ENCODE data around the gene CENPW.

The CENPW gene

GRCh38 chr6:126312013-126312665 lies 27.8 kb upstream of the CENPW start:
- H3K4me1 ChIP-seq (ENCODE audit: insufficient read depth, insufficient read length), result no peaks in the 10 kb centered on the region
- no peak overlapping the region for H3K4me3 ChIP-seq (ENCODE audit: insufficient read length, low read depth)
- no peak for TF ChIP-seq ZNF274 (IDR thresholded peaks at IDR 0.05; ENCODE audit: low read depth, low read length)
- TF ChIP-seq SUZ12 (IDR thresholded peaks at IDR 0.05; ENCODE audit: extremely low read depth, insufficient read depth, insufficient read length), result no peak
- TF ChIP-seq YY1 (IDR thresholded peaks at IDR 0.05; ENCODE audit: insufficient read depth, insufficient read length), result no peak
- DNase-seq (ENCODE audit: low read depth, low spot score), result no peak
- no peaks in the 10 kb centered on the region for H3K9me3 ChIP-seq (ENCODE audit: insufficient read depth, low read length)
- H3K27me3 ChIP-seq (ENCODE audit: insufficient read depth, insufficient read length), result no peaks in the 10 kb centered on the region
- no peaks in the 10 kb centered on the region for H3K36me3 ChIP-seq (ENCODE audit: insufficient read depth, insufficient read length, low read length)
- no peak overlapping the region for H3K9ac ChIP-seq (ENCODE audit: insufficient read length, low read depth)

DNA sequence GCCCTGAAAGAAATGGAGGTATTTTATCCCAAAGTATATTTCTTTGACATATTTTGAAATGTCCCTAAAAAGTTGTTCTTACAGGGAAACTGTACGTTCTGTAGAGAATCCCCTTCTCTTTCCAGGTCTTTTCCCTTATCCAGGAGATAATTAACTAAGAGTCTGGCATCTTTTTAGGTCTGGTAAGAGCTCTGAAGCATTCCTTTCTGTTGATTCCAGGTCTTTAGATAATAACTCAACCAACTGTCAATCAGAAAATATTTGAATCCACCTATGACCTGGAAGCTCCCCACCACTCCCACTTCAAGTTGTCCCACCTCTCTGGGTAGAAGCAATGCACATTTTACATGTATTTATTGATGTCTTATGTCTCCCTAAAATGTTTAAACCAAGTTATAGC lies 26.0 kb upstream of the CENPW start:
- Histone ChIP-seq H3K36me3 (ENCODE audit: insufficient read depth, insufficient read length, low read length) (no peaks in the 10 kb centered on the region), H3K27me3 (ENCODE audit: insufficient read depth, insufficient read length) (no peaks in the 10 kb centered on the region), H3K4me3 (ENCODE audit: insufficient read length, low read depth) (no peak overlapping the region), H3K9ac (ENCODE audit: insufficient read length, low read depth) (no peak overlapping the region), H3K4me1 (ENCODE audit: insufficient read depth, insufficient read length) (no peaks in the 10 kb centered on the region), H3K9me3 (ENCODE audit: insufficient read depth, low read length) (no peaks in the 10 kb centered on the region)
- no peak for DNase-seq (ENCODE audit: low read depth, low spot score)
- no peak for TF ChIP-seq SUZ12 (IDR thresholded peaks at IDR 0.05; ENCODE audit: extremely low read depth, insufficient read depth, insufficient read length)
- no peak for TF ChIP-seq YY1 (IDR thresholded peaks at IDR 0.05; ENCODE audit: insufficient read depth, insufficient read length)
- no peak for TF ChIP-seq ZNF274 (IDR thresholded peaks at IDR 0.05; ENCODE audit: low read depth, low read length)

DNA sequence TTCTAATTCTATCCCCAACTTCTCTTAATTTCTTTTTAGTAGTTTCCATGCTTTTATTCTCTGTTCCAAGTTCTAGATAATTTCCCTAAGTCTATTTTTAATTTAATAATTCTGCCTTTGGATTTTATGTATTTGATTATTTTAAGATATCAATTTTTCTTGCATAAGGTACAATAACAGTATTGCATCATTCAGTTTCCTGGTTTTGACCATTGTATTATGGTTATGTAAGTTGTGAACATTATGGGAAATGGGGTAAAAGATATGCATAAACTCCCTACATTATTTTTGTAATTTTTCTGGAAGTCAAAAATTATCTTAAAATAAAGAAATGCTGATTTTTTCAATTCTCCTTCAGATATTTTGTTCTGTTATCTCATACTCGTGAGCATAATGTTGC lies 21.1 kb upstream of the CENPW start:
- no peaks in the 10 kb centered on the region for H3K4me1 ChIP-seq (ENCODE audit: insufficient read depth, insufficient read length)
- no peak for TF ChIP-seq SUZ12 (IDR thresholded peaks at IDR 0.05; ENCODE audit: extremely low read depth, insufficient read depth, insufficient read length)
- TF ChIP-seq ZNF274 (IDR thresholded peaks at IDR 0.05; ENCODE audit: low read depth, low read length), result no peak
- TF ChIP-seq YY1 (IDR thresholded peaks at IDR 0.05; ENCODE audit: insufficient read depth, insufficient read length), result no peak
- no peak for DNase-seq (ENCODE audit: low read depth, low spot score)
- no peaks in the 10 kb centered on the region for H3K9me3 ChIP-seq (ENCODE audit: insufficient read depth, low read length)
- H3K9ac ChIP-seq (ENCODE audit: insufficient read length, low read depth), result no peak overlapping the region
- H3K4me3 ChIP-seq (ENCODE audit: insufficient read length, low read depth), result no peak overlapping the region
- H3K36me3 ChIP-seq (ENCODE audit: insufficient read depth, insufficient read length, low read length), result no peaks in the 10 kb centered on the region
- no peaks in the 10 kb centered on the region for H3K27me3 ChIP-seq (ENCODE audit: insufficient read depth, insufficient read length)

- H3K4me1 ChIP-seq (ENCODE audit: insufficient read depth, insufficient read length), result no peaks in the 10 kb centered on the region
- no peak for DNase-seq (ENCODE audit: low read depth, low spot score)
- H3K27me3 ChIP-seq (ENCODE audit: insufficient read depth, insufficient read length), result no peaks in the 10 kb centered on the region
- no peak overlapping the region for H3K9ac ChIP-seq (ENCODE audit: insufficient read length, low read depth)
- H3K4me3 ChIP-seq (ENCODE audit: insufficient read length, low read depth), result no peak overlapping the region
- TF ChIP-seq SUZ12 (IDR thresholded peaks at IDR 0.05; ENCODE audit: extremely low read depth, insufficient read depth, insufficient read length) (no peak), ZNF274 (IDR thresholded peaks at IDR 0.05; ENCODE audit: low read depth, low read length) (no peak), YY1 (IDR thresholded peaks at IDR 0.05; ENCODE audit: insufficient read depth, insufficient read length) (no peak)
- H3K36me3 ChIP-seq (ENCODE audit: insufficient read depth, insufficient read length, low read length), result no peaks in the 10 kb centered on the region
- H3K9me3 ChIP-seq (ENCODE audit: insufficient read depth, low read length), result no peaks in the 10 kb centered on the region
These were observed 6.2 kb upstream of the CENPW start for GRCh38 chr6:126333729-126334128.

- H3K9ac ChIP-seq (ENCODE audit: insufficient read length, low read depth), result no peak overlapping the region
- no peak overlapping the region for H3K4me3 ChIP-seq (ENCODE audit: insufficient read length, low read depth)
- no peaks in the 10 kb centered on the region for H3K9me3 ChIP-seq (ENCODE audit: insufficient read depth, low read length)
- no peaks in the 10 kb centered on the region for H3K4me1 ChIP-seq (ENCODE audit: insufficient read depth, insufficient read length)
- no peaks in the 10 kb centered on the region for H3K36me3 ChIP-seq (ENCODE audit: insufficient read depth, insufficient read length, low read length)
- no peaks in the 10 kb centered on the region for H3K27me3 ChIP-seq (ENCODE audit: insufficient read depth, insufficient read length)
- DNase-seq (ENCODE audit: low read depth, low spot score), result no peak
- TF ChIP-seq ZNF274 (IDR thresholded peaks at IDR 0.05; ENCODE audit: low read depth, low read length) (no peak), YY1 (IDR thresholded peaks at IDR 0.05; ENCODE audit: insufficient read depth, insufficient read length) (no peak), SUZ12 (IDR thresholded peaks at IDR 0.05; ENCODE audit: extremely low read depth, insufficient read depth, insufficient read length) (no peak)
These were observed 4.7 kb upstream of the CENPW start for GRCh38 chr6:126335210-126335609.

DNA sequence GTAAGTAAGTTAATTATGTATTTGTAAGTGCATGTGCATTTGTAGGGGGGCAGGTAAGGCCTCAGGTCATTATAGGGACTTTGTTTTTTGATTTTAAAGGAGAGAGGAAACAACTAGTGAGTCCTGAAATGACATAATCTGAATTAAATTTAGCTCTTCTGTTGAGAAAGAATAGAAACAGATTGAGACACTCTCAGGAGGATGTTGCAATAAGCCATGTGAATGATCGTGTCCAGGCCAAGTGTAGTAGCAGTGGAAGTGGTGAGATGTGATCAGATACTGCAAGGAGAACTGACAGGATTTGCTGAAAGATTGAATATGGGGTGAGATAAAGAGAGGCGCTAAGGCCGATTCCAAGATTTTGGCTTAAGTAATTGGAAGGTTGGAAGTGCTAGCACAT lies 2.6 kb upstream of the CENPW start:
- no peaks in the 10 kb centered on the region for H3K27me3 ChIP-seq (ENCODE audit: insufficient read depth, insufficient read length)
- H3K4me3 ChIP-seq (ENCODE audit: insufficient read length, low read depth), result no peak overlapping the region
- no peak for DNase-seq (ENCODE audit: low read depth, low spot score)
- no peak for TF ChIP-seq YY1 (IDR thresholded peaks at IDR 0.05; ENCODE audit: insufficient read depth, insufficient read length)
- no peak for TF ChIP-seq ZNF274 (IDR thresholded peaks at IDR 0.05; ENCODE audit: low read depth, low read length)
- TF ChIP-seq SUZ12 (IDR thresholded peaks at IDR 0.05; ENCODE audit: extremely low read depth, insufficient read depth, insufficient read length), result no peak
- no peaks in the 10 kb centered on the region for H3K36me3 ChIP-seq (ENCODE audit: insufficient read depth, insufficient read length, low read length)
- H3K9ac ChIP-seq (ENCODE audit: insufficient read length, low read depth), result no peak overlapping the region
- H3K9me3 ChIP-seq (ENCODE audit: insufficient read depth, low read length), result no peaks in the 10 kb centered on the region
- H3K4me1 ChIP-seq (ENCODE audit: insufficient read depth, insufficient read length), result no peaks in the 10 kb centered on the region

GRCh38 chr6:126341126-126341525 lies 1.2 kb downstream of the CENPW start:
- TF ChIP-seq SUZ12 (IDR thresholded peaks at IDR 0.05; ENCODE audit: extremely low read depth, insufficient read depth, insufficient read length) (no peak), YY1 (IDR thresholded peaks at IDR 0.05; ENCODE audit: insufficient read depth, insufficient read length) (no peak), ZNF274 (IDR thresholded peaks at IDR 0.05; ENCODE audit: low read depth, low read length) (no peak)
- H3K36me3 ChIP-seq (ENCODE audit: insufficient read depth, insufficient read length, low read length), result no peaks in the 10 kb centered on the region
- no peaks in the 10 kb centered on the region for H3K27me3 ChIP-seq (ENCODE audit: insufficient read depth, insufficient read length)
- no peaks in the 10 kb centered on the region for H3K9me3 ChIP-seq (ENCODE audit: insufficient read depth, low read length)
- DNase-seq (ENCODE audit: low read depth, low spot score), result no peak
- no peaks in the 10 kb centered on the region for H3K4me1 ChIP-seq (ENCODE audit: insufficient read depth, insufficient read length)
- H3K4me3 ChIP-seq (ENCODE audit: insufficient read length, low read depth), result peak overlapping the region; percentile 73
- H3K9ac ChIP-seq (ENCODE audit: insufficient read length, low read depth), result peak overlapping the region; percentile 75
